Activated effector memory CD4-positive, alpha-beta T cell treated with Interleukin-2 at 50 U/mL for 16 hours (primary cell): Measurements from ENCODE around the gene MYOM3.
"Not testable (repeated sequence)": the region's sequence is repeated elsewhere in the genome, so short reads cannot be mapped to it uniquely, and the experiment has no call there.

ENCODE experiments used
- DNase-seq: peaks from one replicate; pipeline ENCODE4 v3.0.0-alpha.2; 2020

The MYOM3 gene

GRCh38 chr1:24069817-24070216, 42.1 kb downstream of the MYOM3 start:
- DNase-seq = no peak

DNA sequence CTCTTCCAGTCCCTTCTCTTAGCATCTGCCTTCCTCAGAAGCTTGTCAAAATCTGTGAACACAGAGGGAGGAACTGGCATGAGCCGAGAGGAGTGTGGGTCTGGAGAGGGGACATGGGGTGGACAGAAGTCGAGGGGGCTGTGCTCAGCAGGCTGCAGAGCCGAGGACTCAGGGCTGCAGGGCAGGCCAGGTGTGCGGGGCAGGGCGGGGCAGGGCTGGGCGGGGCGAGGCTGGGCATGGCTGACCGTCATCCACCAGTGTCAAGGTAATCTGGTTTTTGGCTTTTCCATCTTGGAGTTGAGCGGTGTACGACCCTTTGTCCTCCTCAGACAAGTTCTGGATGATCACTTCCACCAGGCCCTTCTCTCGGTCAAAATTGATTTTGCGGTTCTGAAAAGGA, 44.0 kb downstream of the MYOM3 start:
- no peak for DNase-seq

- no peak for DNase-seq
These were observed 46.6 kb downstream of the MYOM3 start for GRCh38 chr1:24065304-24065703.

DNA sequence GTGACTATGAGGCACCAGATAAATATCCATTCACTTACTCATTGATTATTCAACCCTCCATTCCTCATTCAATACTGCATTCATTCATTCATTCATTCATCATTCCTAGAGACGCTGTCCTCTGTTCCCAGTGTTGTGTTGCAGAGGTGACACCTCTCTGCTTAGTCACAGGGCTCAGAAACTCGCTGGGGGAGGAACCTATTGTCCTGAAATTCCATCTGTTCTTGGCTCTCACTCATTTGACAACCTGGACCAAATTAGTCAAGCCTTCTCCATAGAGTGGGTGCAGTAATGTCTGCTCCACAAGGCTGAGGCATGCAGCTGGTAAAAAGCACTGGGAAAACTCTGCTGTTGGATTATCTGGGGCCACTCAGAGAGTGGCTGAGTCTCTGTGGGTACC, 49.7 kb downstream of the MYOM3 start:
- no peak for DNase-seq

DNA sequence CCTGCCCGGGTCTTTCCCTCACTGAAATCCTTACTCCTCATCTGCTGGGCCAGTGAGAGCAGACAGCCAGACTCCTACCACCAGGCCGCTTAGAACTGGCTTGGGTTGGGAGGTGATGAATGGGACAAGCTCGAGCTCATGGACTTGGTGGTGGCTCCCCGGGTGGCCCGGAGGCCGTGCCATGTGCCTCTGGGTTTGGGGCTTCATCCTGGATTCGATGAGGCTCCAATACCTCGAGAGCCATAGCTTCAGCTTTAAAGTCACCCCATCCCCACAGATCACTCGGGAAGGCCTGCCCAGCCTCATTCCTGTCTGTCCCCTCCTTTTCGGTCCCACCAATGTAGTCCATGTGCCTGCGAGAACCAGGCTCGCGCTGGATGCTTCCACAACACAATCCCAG, 51.5 kb downstream of the MYOM3 start:
- no peak for DNase-seq

GRCh38 chr1:24058671-24059455, 53.1 kb downstream of the MYOM3 start:
- DNase-seq = no peak

DNA sequence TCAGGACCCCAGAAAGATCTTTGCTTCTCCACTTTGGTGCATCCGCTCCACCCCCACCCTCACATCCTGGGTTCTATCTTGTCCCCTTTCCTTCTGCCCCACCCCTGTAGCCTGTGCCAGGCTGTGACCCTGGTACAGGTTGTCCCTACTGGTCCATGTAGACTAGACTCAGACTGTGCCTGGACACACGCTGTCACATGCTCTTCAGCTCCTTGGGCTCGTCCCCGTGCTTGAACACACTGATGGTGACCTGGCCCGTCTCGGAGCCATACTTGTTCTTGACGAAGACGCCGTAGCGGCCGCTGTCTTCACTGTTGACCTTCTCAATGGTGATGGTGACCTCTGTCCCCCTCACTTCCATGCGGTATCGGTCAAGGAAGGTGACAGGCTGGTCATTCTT, 54.8 kb downstream of the MYOM3 start:
- DNase-seq = no peak

- DNase-seq = no peak
These were observed 56.3 kb downstream of the MYOM3 start for GRCh38 chr1:24055681-24056080.

DNA sequence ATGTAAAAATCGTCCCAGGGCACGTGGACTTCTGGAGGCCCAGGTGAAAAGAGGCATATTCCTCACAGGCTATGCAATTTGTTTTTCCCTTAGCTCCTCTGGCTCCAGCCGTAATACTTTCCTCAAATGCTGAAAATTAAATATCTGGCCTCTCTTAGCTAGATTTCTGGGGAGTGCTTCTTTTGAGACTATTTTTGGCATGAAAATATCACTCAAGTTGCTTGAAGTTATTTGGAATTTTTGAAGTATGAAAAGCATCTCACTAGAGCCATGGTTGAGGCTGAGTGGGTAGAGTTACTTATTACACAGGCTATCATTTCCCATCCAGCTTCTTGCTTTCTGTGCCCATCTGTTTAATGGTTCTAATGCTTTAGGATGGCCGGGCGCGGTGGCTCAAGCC, 59.7 kb downstream of the MYOM3 start:
- no peak for DNase-seq

- DNase-seq = no peak
These were observed 60.6 kb downstream of the MYOM3 start for GRCh38 chr1:24051206-24051945.

- no peak for DNase-seq
These were observed 62.2 kb downstream of the MYOM3 start for GRCh38 chr1:24049733-24050132.

GRCh38 chr1:24048894-24049293, 63.0 kb downstream of the MYOM3 start:
- DNase-seq = not testable (repeated sequence)

DNA sequence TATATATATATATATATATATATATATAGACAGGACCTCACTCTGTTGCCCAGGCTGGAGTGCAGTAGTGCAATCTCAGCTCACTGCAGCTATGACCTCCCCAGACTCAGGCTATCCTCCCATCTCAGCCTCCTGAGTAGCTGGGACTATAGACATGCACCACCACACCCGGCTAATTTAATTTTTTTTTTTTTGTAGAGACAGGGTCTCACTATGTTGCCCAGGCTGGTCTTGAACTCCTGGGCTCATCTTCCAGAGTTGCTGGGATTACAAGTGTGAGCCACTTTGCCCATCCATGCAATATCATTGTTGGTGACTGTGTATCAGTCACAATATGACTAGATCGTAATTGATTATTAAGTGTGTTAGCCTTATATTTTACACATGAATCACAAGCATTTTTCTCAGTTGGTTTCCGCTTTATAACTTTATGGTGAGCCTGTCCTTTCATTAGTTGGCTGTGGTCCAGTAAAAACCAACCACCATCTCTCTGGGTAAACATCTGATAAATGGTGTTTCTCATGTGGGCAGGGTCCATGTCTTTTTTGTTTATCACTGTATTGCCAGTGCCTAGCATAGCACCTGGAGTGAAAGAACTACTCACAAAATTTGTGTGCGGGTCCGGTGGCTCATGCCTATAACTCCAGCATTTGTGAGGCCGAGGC, 63.6 kb downstream of the MYOM3 start:
- no peak for DNase-seq

DNA sequence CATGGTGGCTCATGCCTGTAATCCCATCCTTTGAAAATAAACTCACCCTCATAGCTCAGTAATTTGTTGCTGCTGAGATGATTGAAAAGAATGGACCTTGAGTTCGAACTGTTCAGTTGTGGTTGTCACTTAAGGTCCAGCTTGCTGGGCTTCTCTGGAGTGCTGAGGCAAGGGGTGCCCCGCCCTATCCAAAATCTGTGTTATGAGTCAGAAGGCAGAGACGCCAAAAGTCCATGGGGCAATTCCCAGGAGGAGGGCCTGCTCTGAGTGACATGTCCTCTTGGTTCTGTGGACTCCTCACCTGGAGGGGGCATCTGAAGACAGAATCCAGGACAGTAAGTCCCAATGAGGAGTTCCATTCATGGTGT, 64.8 kb downstream of the MYOM3 start:
- no peak for DNase-seq

DNA sequence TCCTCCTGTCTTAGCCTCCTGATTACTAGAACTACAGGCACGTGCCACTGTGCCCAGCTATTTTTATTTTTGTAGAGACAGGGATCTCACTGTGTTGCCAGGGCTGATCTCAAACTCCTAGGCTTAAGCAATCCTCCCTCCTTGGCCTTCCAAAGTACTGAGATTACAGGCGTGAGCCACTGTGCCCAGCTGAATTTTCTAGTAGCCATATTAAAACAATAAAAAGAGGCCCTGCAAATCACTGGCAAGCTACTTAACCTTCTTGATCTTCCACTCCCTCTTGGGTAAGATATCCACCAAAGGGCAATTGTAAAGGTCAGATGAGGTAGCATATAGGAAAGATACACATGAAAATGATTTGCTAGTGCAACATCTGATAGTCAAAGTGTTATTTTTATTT, 66.2 kb downstream of the MYOM3 start:
- DNase-seq = no peak

GRCh38 chr1:24044672-24045071, 67.3 kb downstream of the MYOM3 start:
- not testable (repeated sequence) for DNase-seq

DNA sequence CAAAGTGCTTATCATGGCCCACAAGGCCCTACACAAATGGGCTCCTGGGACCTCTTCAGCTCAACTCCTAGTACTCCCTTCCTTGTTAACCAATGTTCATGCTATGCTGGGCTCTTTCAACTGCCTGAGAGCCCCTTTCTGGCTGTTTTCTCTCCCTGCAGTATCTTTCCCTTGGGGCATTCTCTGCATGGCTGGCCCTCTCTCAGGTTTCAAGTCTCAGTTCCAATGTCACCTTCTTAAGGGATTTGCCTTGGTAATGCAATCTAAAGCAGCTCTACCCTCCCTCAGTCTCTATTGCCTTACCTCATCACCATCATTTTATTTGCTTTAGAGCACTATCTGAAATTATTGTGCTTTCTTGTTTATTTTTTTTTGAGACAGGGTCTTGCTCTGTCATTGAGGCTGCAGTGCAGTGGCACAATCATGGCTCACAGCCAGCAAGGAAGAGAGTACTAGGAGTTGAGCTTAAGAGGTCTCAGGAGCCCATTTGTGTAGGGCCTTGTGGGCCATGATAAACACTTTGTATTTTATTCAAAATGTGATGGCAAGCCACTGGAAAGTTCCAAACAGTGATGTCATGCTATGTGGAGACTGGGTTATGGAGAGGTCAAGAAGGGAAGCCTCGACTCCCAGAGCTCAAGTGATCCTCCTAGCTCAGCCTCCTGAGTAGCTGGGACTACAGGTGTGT, 68.4 kb downstream of the MYOM3 start:
- DNase-seq = no peak

DNA sequence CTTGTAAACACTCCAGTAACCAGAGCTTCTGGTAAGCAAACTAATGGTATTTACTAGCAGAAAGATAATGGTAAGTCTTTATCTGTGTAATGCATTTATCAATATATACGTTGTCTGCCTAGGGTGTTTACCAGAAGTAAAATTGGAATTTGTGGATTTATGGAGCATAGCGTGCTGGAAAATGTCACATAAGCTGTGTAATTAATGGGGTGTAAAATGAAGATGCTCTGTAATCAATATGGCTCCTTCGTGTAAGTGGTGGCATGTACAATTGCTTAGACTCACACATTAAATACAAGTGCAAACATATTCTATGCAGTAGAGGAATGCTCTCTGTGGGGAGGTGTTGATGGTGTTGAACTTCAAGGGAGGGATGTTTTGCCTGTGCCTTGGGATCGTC, 69.6 kb downstream of the MYOM3 start:
- no peak for DNase-seq

DNA sequence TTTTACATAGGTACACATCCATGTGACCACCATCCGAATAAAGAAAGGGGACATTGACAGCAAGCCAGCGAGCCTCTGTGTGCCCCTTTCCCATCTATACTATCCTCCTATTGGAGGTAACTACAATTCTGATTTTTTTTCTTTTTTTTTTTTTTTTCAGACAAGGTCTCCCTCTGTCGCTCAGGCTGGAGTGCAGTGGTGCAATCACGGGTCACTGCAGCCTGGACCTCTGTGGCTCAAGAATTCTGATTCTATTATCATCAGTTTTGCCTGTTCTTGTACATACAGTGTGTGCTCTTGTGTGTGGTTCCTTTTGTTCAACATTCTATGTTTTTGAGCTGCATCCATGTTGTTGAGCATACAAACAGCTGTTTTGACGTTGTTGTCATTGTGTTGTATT, 75.8 kb downstream of the MYOM3 start:
- DNase-seq = no peak

DNA sequence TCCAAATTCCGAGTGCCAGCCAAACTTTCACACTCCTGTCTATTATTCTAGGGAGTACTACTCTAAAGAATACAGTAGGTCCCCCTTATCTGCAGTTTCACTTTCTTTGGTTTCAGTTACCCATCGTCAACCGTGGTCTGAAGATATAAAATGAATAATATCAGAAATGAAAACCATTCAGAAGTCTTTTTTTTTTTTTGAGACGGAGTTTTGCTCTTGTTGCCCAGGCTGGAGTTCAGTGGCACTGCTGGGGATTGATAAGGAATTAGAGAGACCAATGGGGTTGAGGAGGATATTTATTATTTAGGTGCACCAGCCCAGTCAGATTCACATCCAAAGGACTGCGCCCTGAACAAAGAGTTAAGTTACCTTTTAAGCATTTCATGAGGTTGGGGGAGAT, 79.0 kb downstream of the MYOM3 start:
- no peak for DNase-seq

GRCh38 chr1:24030976-24031516, 80.9 kb downstream of the MYOM3 start:
- not testable (repeated sequence) for DNase-seq

- no peak for DNase-seq
These were observed 84.0 kb downstream of the MYOM3 start for GRCh38 chr1:24027838-24028468.
